Parathyroid adenoma (tissue), 2 donors: Measurements from ENCODE around the gene CASD1.

Experiments used
- H2AFZ ChIP-seq: fragments of 300-600 bp; sonication (generic); one replicate; pipeline ENCODE4 v1.7.0; 2017; ENCODE audit warnings: antibody characterized with exemption, mild to moderate bottlenecking
- H3K27ac ChIP-seq: fragments of 300-600 bp; sonication (generic); one replicate; pipeline ENCODE4 v1.7.0; 2017
- H3K27me3 ChIP-seq: fragments of 300-600 bp; sonication (generic); one replicate; pipeline ENCODE4 v1.7.0; 2017; ENCODE audit warnings: low read length; ENCODE audit not compliant: control insufficient read depth, insufficient read depth
- H3K36me3 ChIP-seq: fragments of 300-600 bp; sonication (generic); one replicate; pipeline ENCODE4 v1.7.0; 2017; ENCODE audit warnings: low read length; ENCODE audit not compliant: control insufficient read depth, insufficient read depth
- H3K4me1 ChIP-seq: fragments of 300-600 bp; sonication (generic); one replicate; pipeline ENCODE4 v1.7.0; 2017; ENCODE audit warnings: control low read depth
- H3K4me2 ChIP-seq: fragments of 300-600 bp; sonication (generic); one replicate; pipeline ENCODE4 v1.7.0; 2017; ENCODE audit warnings: low read length
- H3K4me3 ChIP-seq: fragments of 300-600 bp; sonication (generic); one replicate; pipeline ENCODE4 v1.7.0; 2017; ENCODE audit warnings: low read depth, low read length
- H3K79me2 ChIP-seq: fragments of 300-600 bp; sonication (generic); one replicate; pipeline ENCODE4 v1.7.0; 2017; ENCODE audit warnings: control low read depth
- H3K9ac ChIP-seq: fragments of 300-600 bp; sonication (generic); one replicate; pipeline ENCODE4 v1.7.0; 2017; ENCODE audit warnings: mild to moderate bottlenecking
- H3K9me3 ChIP-seq: fragments of 300-600 bp; sonication (generic); one replicate; pipeline ENCODE4 v1.7.0; 2017; ENCODE audit warnings: low read length; ENCODE audit not compliant: control insufficient read depth
- CTCF ChIP-seq: fragments of 300-600 bp; sonication (generic); IDR thresholded peaks from one replicate; pipeline ENCODE4 v1.7.0; 2017; ENCODE audit warnings: antibody characterized with exemption, mild to moderate bottlenecking
- donor health status: primary hyperparathyroidism.

The CASD1 gene

GRCh38 chr7:94594882-94595281 lies 85.3 kb downstream of the CASD1 start:
- TF ChIP-seq CTCF: no peak
- H3K36me3 ChIP-seq: no peaks in the 10 kb centered on the region
- H3K27me3 ChIP-seq: no peaks in the 10 kb centered on the region
- H3K9ac ChIP-seq: no peak overlapping the region
- no peak overlapping the region for H3K4me3 ChIP-seq
- no peak overlapping the region for H3K4me2 ChIP-seq
- H3K79me2 ChIP-seq: no peaks in the 10 kb centered on the region
- H3K9me3 ChIP-seq: no peaks in the 10 kb centered on the region
- H3K27ac ChIP-seq: no peak overlapping the region
- H3K4me1 ChIP-seq: no peaks in the 10 kb centered on the region
- H2AFZ ChIP-seq: no peak overlapping the region

- TF ChIP-seq CTCF: no peak
- Histone ChIP-seq H3K4me3 (no peak overlapping the region), H2AFZ (no peak overlapping the region), H3K9me3 (no peaks in the 10 kb centered on the region), H3K79me2 (no peaks in the 10 kb centered on the region), H3K27me3 (no peaks in the 10 kb centered on the region), H3K36me3 (no peaks in the 10 kb centered on the region), H3K4me1 (no peaks in the 10 kb centered on the region), H3K27ac (no peak overlapping the region), H3K4me2 (no peak overlapping the region), H3K9ac (no peak overlapping the region)
These were observed 86.1 kb downstream of the CASD1 start for GRCh38 chr7:94595717-94596116.

- Histone ChIP-seq H3K27ac (no peak overlapping the region), H3K4me2 (no peak overlapping the region), H3K36me3 (no peaks in the 10 kb centered on the region), H3K4me3 (no peak overlapping the region), H2AFZ (no peak overlapping the region), H3K27me3 (no peaks in the 10 kb centered on the region), H3K79me2 (no peaks in the 10 kb centered on the region), H3K9me3 (no peaks in the 10 kb centered on the region), H3K9ac (no peak overlapping the region), H3K4me1 (no peaks in the 10 kb centered on the region)
- TF ChIP-seq CTCF: no peak
These were observed 90.7 kb downstream of the CASD1 start for GRCh38 chr7:94600267-94600666.

GRCh38 chr7:94602181-94602580 lies 92.6 kb downstream of the CASD1 start:
- no peak overlapping the region for H3K9ac ChIP-seq
- no peaks in the 10 kb centered on the region for H3K4me1 ChIP-seq
- no peak overlapping the region for H3K4me2 ChIP-seq
- H3K4me3 ChIP-seq: no peak overlapping the region
- no peaks in the 10 kb centered on the region for H3K27me3 ChIP-seq
- no peak overlapping the region for H3K27ac ChIP-seq
- no peak for TF ChIP-seq CTCF
- H3K79me2 ChIP-seq: no peaks in the 10 kb centered on the region
- no peak overlapping the region for H2AFZ ChIP-seq
- no peaks in the 10 kb centered on the region for H3K36me3 ChIP-seq
- no peaks in the 10 kb centered on the region for H3K9me3 ChIP-seq

- no peak overlapping the region for H3K9ac ChIP-seq
- H3K79me2 ChIP-seq: no peaks in the 10 kb centered on the region
- TF ChIP-seq CTCF: no peak
- H2AFZ ChIP-seq: no peak overlapping the region
- no peak overlapping the region for H3K4me2 ChIP-seq
- no peaks in the 10 kb centered on the region for H3K36me3 ChIP-seq
- no peaks in the 10 kb centered on the region for H3K4me1 ChIP-seq
- no peak overlapping the region for H3K27ac ChIP-seq
- no peak overlapping the region for H3K4me3 ChIP-seq
- H3K9me3 ChIP-seq: no peaks in the 10 kb centered on the region
- no peaks in the 10 kb centered on the region for H3K27me3 ChIP-seq
These were observed 95.4 kb downstream of the CASD1 start for GRCh38 chr7:94605031-94605430.
